ENCODE results near the gene ZFYVE28.

DNA sequence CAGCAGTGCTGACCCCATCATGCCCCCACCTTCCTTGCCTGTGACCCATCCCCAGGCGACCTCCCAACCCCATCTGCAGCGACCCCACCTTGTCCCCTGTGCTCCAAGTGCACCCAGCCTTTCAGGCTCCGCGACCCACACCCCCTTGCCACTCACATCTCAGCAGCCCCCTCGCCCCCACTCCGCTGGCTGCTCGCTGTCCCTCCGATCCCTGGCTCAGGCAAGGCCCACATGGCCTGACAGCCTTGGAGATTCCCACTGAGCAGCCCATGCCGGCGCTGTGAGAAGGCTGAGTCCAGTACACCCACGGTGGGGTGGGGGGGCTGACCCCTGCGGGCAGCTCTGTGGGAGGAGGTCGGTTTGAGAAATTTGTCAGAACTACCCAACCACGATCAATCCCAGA lies 9.1 kb downstream of the ZFYVE28 start:
- TF ChIP-seq, protein P1, sequence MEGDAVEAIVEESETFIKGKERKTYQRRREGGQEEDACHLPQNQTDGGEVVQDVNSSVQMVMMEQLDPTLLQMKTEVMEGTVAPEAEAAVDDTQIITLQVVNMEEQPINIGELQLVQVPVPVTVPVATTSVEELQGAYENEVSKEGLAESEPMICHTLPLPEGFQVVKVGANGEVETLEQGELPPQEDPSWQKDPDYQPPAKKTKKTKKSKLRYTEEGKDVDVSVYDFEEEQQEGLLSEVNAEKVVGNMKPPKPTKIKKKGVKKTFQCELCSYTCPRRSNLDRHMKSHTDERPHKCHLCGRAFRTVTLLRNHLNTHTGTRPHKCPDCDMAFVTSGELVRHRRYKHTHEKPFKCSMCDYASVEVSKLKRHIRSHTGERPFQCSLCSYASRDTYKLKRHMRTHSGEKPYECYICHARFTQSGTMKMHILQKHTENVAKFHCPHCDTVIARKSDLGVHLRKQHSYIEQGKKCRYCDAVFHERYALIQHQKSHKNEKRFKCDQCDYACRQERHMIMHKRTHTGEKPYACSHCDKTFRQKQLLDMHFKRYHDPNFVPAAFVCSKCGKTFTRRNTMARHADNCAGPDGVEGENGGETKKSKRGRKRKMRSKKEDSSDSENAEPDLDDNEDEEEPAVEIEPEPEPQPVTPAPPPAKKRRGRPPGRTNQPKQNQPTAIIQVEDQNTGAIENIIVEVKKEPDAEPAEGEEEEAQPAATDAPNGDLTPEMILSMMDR (conservative IDR thresholded peaks at IDR 0.05 in 1 of 2, IDR thresholded peaks at IDR 0.05 in 1 of 2; ENCODE audit: extremely low read depth in 1 of 2, insufficient read depth in 1 of 2, low read depth in 1 of 2, low read length in 2 of 2) = no peak
- no peak for TF ChIP-seq EZH2 (IDR thresholded peaks at IDR 0.05; ENCODE audit: borderline replicate concordance, low read length)

Measured in mammary epithelial cell (primary cell).